Ovary (tissue), 9 donors: ENCODE results near the gene ADGRE3. TPM values are rescaled to one million over a fixed set of nuclear protein-coding genes. Genes with fewer than 3 reads are reported as not detected.

Source experiments
- DNase-seq, 5 donors: peaks; one replicate each; pipeline ENCODE4 v3.0.0-alpha.2; 2019 to 2020
- H3K27ac ChIP-seq, 2 donors: fragments of 200-600 bp; one replicate each; pipeline versions ENCODE4 v1.5.1 to v1.8.0; 2019 to 2022
- H3K27me3 ChIP-seq: fragments of 200-600 bp; one replicate; pipeline ENCODE4 v1.8.0; 2022
- H3K36me3 ChIP-seq: fragments of 200-600 bp; sonication (generic); one replicate; pipeline ENCODE4 v1.5.1; 2019
- H3K4me1 ChIP-seq: one replicate; pipeline ENCODE4 v1.8.1; 2013; ENCODE audit warnings: mild to moderate bottlenecking, moderate library complexity; ENCODE audit not compliant: insufficient read depth
- H3K4me3 ChIP-seq: fragments of 200-600 bp; sonication (generic); one replicate; pipeline ENCODE4 v1.5.1; 2017
- H3K9me3 ChIP-seq, 2 donors: fragments of 200-600 bp in 1 of 2; sonication (generic) in 1 of 2; one replicate each; pipeline versions ENCODE4 v1.5.1 to v1.8.1; 2013 to 2019; ENCODE audit warnings: mild to moderate bottlenecking in 1 of 2, moderate library complexity in 1 of 2
- CTCF ChIP-seq, 3 donors: fragments of 450-650 bp in 2 of 3; fragments of 200-600 bp in 1 of 3; IDR thresholded peaks; one replicate each; pipeline versions ENCODE4 v1.5.1 to v1.8.0; 2016 to 2022; ENCODE audit warnings: antibody characterized with exemption in 3 of 3, mild to moderate bottlenecking in 1 of 3
- EP300 ChIP-seq: sonication (generic); formaldehyde crosslinking; IDR thresholded peaks from one replicate; pipeline ENCODE4 v1.6.1; 2017; ENCODE audit warnings: antibody characterized with exemption
- POLR2A ChIP-seq: fragments of 450-650 bp; IDR thresholded peaks from one replicate; pipeline ENCODE4 v1.6.1; 2017; ENCODE audit warnings: antibody characterized with exemption, mild to moderate bottlenecking, moderate library complexity
- WGBS, 3 donors: extraction: QIAGEN DNeasy Blood & Tissue Kit in 1 of 3; methylation state at CpG; one replicate each; pipeline versions ENCODE4 v1.1.5 to v1.1.7; 2013 to 2017; 5-methylcytosine and 5-hydroxymethylcytosine counted together
- intact Hi-C, 4 donors: fragments of 100-400 bp; cut with DNase I; formaldehyde crosslinking; loops; one replicate each; pipeline versions ENCODE4 v1.11.0 to v1.15.1; 2022 to 2023
- polyA plus RNA-seq, 2 donors: library from polyadenylated mRNA; stranded (reverse); fragments of 200-250 nt in 1 of 2; fragments of 350-450 nt in 1 of 2; fragmentation: Illumina TruSeq in 1 of 2; extraction: RNeasy Lipid Tissue Mini Kit (QIAGEN cat#74804) in 1 of 2; gene quantifications; one replicate each; pipeline ENCODE4 v1.2.3, GENCODE V29; 2013 to 2014
- total RNA-seq, 7 donors: library from RNA; depleted of rRNA in 2 of 7; stranded (reverse); fragments of >200 nt in 2 of 7; fragmentation: NEBNext Ultra II Directional in 3 of 7; extraction: Animal tissue kit (Norgen Biotek cat#: 25700) in 3 of 7; gene quantifications; one replicate each; pipeline versions ENCODE4 v1.1.0 to v1.2.4, GENCODE V29; 2016 to 2023
- donor health status: DM: no; HTN: no; CAD: no; lungs with moderate emphysema.
- donor health status: DM: no; HTN: no; CAD: no.
- donor health status: Bipolar disorder and iron deficiency.
- donor health status: DM: yes; HTN: yes; CAD: no.
- donor health status: DM: no; HTN: no; CAD: no.
- donor health status: DM: yes; HTN: yes; CAD: no.

The ADGRE3 gene
- total and polyA plus RNA-seq, 9 donors = 0.13 to 0.43 (median 0.15) TPM; not detected in 6

GRCh38 chr19:14577885-14578427 lies 96.7 kb downstream of the ADGRE3 start:
- intact Hi-C loops = no loop called here
- no peak for TF ChIP-seq EP300
- no peak for TF ChIP-seq POLR2A
- no peak for TF ChIP-seq CTCF (IDR thresholded peaks at IDR 0.05)
- Histone ChIP-seq H3K4me3 (no peak overlapping the region), H3K27ac (no peak overlapping the region), H3K27me3 (no peaks in the 10 kb centered on the region), H3K9me3 (no peaks in the 10 kb centered on the region), H3K36me3 (no peaks in the 10 kb centered on the region), H3K4me1 (no peaks in the 10 kb centered on the region)
- no peak for DNase-seq
- 46 to 56% (median 52%) methylated on average over 6 of the region's 6 CpGs for WGBS, 3 donors

- no peaks in the 10 kb centered on the region for H3K9me3 ChIP-seq
- H3K4me1 ChIP-seq = no peaks in the 10 kb centered on the region
- intact Hi-C loops = no loop called here
- WGBS, 3 donors = 79 to 82% (median 79%) methylated on average over 5 of the region's 5 CpGs
- no peak overlapping the region for H3K4me3 ChIP-seq
- H3K36me3 ChIP-seq = no peaks in the 10 kb centered on the region
- H3K27ac ChIP-seq = no peak overlapping the region
- no peak for TF ChIP-seq POLR2A
- DNase-seq = no peak
- no peaks in the 10 kb centered on the region for H3K27me3 ChIP-seq
These were observed 97.4 kb downstream of the ADGRE3 start for GRCh38 chr19:14577264-14577663.

- Histone ChIP-seq H3K36me3 (no peaks in the 10 kb centered on the region), H3K27ac (no peak overlapping the region), H3K9me3 (no peaks in the 10 kb centered on the region), H3K4me3 (no peak overlapping the region), H3K27me3 (no peaks in the 10 kb centered on the region), H3K4me1 (no peaks in the 10 kb centered on the region)
- DNase-seq = no peak
- 77 to 81% (median 80%) methylated on average over 8 of the region's 8 CpGs for WGBS, 3 donors
- intact Hi-C loops = no loop called here
- TF ChIP-seq CTCF (IDR thresholded peaks at IDR 0.05) = no peak
- no peak for TF ChIP-seq EP300
- no peak for TF ChIP-seq POLR2A
These were observed 98.3 kb downstream of the ADGRE3 start for GRCh38 chr19:14576363-14576762.

- H3K9me3 ChIP-seq = no peaks in the 10 kb centered on the region
- 86 to 93% (median 92%) methylated on average over 6 of the region's 6 CpGs for WGBS, 3 donors
- no peak overlapping the region for H3K27ac ChIP-seq
- H3K4me1 ChIP-seq = peaks cover 8% of the 10 kb centered on the region
- H3K36me3 ChIP-seq = no peaks in the 10 kb centered on the region
- no peak for DNase-seq
- no peak overlapping the region for H3K4me3 ChIP-seq
- intact Hi-C loops = no loop called here
- TF ChIP-seq EP300 (no peak), POLR2A (no peak), CTCF (IDR thresholded peaks at IDR 0.05) (no peak)
- H3K27me3 ChIP-seq = no peaks in the 10 kb centered on the region
These were observed 99.1 kb downstream of the ADGRE3 start for GRCh38 chr19:14575428-14575980.

GRCh38 chr19:14571695-14572490 lies 102.8 kb downstream of the ADGRE3 start, which contains the start of gene NDUFB7:
Gene NDUFB7, minus strand, starts transcription at chr19:14572066. Its CDS starts 66 bp downstream, at chr19:14572000.
- no peak within 1 kb of the TSS for H3K27ac ChIP-seq
- H3K4me1 ChIP-seq = peaks cover 10% of the 10 kb centered on the region
- WGBS, 3 donors = 2 to 3% (median 2%) methylated on average over 39 to 40 of the region's 40 CpGs
- no peaks in the 10 kb centered on the region for H3K36me3 ChIP-seq
- no peak for TF ChIP-seq POLR2A
- TF ChIP-seq CTCF (IDR thresholded peaks at IDR 0.05) = peak; percentile 14 to 77 (median 56)
- peak within 1 kb of the TSS; percentile 100 for H3K4me3 ChIP-seq
- intact Hi-C loops = no loop called here
- H3K9me3 ChIP-seq = no peaks in the 10 kb centered on the region
- peak; percentile 81 to 88 (median 84) for DNase-seq
- H3K27me3 ChIP-seq = no peaks in the 10 kb centered on the region
